HL-60 (cell line): Measurements from ENCODE around the gene BDP1.
A peak's percentile ranks its signal among the peaks of the same experiment; 100 is the strongest.
"Not testable (repeated sequence)": the region's sequence is repeated elsewhere in the genome, so short reads cannot be mapped to it uniquely, and the experiment has no call there.

Source experiments
- DNase-seq, 2 experiments: peaks; one replicate each; pipeline ENCODE4 v3.0.0-alpha.2; 2010 to 2020; ENCODE audit warnings: low read depth in 1 of 2, low spot score in 1 of 2
- H3K27ac ChIP-seq: fragments of 250-450 bp; sonication (Bioruptor Pico); replicated peaks from 2 replicates; pipeline ENCODE4 v1.5.1; 2020; ENCODE audit warnings: mild to moderate bottlenecking, moderate library complexity
- H3K27me3 ChIP-seq: fragments of 250-450 bp; sonication (Bioruptor Pico); 2 replicates; pipeline ENCODE4 v1.5.1; 2021; ENCODE audit warnings: mild to moderate bottlenecking, moderate library complexity; ENCODE audit not compliant: insufficient read depth, poor library complexity, severe bottlenecking
- H3K4me3 ChIP-seq: replicated peaks from 2 replicates; pipeline ENCODE4 v1.5.1; 2011; ENCODE audit warnings: mild to moderate bottlenecking, control low read depth, low read length; ENCODE audit not compliant: insufficient read depth
- POLR2AphosphoS5 ChIP-seq: IDR thresholded peaks from 2 replicates; pipeline ENCODE4 v1.6.1; 2012; ENCODE audit warnings: low read depth
- REST ChIP-seq: IDR thresholded peaks from 2 replicates; pipeline ENCODE4 v1.6.1; 2012; ENCODE audit warnings: low read depth; ENCODE audit not compliant: insufficient replicate concordance
- long read RNA-seq: library from polyadenylated mRNA; unstranded; transcript quantifications from one replicate; pipeline ENCODE4 v2.0.0, GENCODE V29; 2020

The BDP1 gene, protein sequence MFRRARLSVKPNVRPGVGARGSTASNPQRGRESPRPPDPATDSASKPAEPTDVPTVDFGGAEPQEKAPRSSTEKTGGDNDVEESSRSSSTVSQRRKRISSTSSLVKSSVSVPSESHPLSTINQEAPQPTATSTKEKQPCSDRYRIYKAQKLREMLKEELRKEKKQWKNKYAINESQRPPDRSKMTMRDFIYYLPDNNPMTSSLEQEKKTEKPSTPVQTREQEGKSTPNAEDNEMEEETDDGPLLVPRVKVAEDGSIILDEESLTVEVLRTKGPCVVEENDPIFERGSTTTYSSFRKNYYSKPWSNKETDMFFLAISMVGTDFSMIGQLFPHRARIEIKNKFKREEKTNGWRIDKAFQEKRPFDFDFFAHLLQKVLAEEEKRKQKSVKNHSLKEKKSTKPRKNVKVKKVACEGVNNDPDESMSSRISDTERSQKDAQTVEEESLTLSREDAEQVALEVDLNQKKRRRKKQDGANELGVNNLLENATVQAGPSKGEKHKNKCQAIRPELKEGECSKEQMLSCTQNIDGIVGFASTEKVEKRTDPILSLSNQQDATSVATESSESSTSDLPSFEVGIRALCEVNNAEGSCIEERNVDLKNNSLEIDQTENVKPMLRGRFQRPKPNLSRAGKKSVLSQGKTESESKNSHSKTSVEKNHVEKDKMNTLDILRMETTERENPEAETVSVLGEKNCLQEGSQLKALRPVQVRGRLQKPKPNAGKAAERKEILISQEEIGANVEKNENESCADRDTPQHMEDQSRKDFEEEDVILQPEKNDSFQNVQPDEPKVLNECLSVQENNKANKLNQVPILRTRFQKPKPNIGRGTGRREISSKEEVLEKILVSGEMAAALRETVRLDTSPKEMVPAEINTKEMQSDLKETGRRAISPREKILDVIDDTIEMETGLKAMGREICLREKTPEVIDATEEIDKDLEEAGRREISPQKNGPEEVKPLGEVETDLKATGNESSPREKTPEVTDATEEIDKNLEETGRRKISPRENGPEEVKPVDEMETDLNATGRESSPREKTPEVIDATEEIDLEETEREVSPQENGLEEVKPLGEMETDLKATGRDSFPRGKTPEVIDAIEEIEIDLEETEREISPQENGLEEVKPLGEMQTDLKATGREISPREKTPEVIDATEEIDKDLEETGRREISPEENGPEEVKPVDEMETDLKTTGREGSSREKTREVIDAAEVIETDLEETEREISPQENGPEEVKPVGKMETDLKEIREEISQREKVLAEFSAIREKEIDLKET (N-terminal part only)
- long read RNA-seq, partial matches to known transcripts = 11 of 11 reads
- long read RNA-seq, other reads (novel, unspliced or antisense) = 0 of 11 reads

DNA sequence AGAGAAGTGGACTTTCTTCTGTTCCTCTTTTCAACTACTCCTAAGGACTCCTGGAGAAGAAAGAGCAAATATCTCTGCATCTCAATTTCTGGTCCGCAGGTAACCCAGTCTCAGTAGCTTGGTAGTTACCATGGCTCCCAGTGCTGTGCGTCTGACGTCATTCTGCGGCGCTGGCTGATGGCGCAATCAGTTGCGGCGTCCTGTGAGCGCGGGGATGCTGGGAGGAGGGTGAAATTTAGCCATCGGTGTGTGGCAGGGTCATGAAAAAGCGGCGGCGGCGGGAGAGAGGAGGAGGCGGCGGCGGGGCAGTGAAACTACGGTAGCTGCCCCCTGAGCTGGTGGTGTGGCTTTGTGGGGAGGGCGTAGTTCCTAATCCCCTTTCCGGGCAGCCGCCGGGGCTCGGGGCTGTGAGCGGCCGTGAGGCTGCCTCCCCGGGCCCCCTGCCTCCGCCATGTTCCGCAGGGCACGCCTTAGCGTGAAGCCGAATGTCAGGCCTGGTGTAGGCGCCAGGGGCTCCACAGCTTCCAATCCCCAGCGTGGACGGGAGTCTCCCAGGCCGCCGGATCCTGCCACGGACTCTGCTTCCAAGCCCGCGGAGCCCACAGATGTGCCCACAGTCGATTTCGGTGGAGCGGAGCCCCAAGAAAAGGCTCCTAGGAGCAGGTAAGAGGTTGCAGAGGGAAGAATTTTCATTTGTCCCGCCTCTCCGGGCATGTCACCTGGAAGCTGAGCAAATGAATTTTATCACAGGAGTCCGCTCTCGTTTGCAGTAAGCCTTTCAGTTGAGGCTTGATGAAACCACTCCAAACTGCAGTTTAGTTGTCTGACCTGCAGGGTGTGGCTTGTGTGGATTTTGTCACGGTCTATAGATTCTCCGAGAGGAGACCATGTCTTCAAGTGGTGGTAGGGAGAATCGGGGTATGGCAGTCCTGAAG, at the start of gene BDP1:
TSS of gene BDP1 (plus strand) at position 225 of the 935 bp plus-strand sequence. CDS start at position 452, 227 bp downstream.
- Histone ChIP-seq H3K27me3 (no peaks in the 10 kb centered on the region), H3K27ac (peak within 1 kb of the TSS; percentile 91), H3K4me3 (peak within 1 kb of the TSS; percentile 70)
- TF ChIP-seq POLR2AphosphoS5 (peak; percentile 62; the same call in 1 of the 2 replicates), REST (no peak)
- peak; percentile 78 to 90 for DNase-seq

DNA sequence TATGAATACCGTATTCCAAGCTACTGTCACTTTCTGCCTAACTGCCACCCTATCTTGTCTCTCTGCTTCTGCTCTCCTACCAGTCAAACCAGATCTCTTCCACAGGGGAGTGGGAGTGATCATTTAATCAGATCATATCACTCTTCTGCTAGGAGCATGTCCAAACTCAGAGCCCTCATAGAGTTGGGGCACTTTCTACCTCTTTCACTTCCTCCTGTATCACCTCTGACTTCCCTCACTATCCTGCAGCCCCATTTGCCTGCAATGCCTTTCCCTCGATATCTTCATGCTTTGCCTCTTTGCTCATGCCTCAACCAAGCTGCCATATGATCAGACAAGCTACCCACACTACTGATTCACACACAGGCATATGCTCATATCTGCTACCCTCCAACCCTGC, 45.4 kb upstream of the BDP1 start:
- H3K27me3 ChIP-seq, H3K4me3 ChIP-seq, DNase-seq, H3K27ac ChIP-seq: not testable (repeated sequence)

DNA sequence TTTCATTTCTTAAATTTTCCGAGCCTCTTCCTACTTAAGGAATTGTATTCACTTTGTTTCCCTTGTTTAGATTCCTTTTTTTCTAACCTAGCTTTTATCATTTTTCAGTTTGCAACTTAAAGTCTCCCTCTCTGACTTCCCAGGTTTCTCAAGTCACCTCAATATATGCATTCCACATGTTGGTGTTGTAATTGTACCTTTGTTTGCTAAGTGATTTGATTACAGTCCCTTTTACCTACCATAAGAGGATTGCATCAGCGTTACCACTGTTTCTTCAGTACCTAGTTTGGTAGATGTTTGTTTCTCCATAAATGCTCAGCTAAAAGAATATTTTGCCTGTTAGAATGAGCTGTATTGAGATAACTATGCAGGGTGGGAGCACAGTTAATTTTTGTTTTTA, 39.8 kb upstream of the BDP1 start:
- not testable (repeated sequence) for H3K4me3 ChIP-seq, H3K27ac ChIP-seq, H3K27me3 ChIP-seq, DNase-seq

DNA sequence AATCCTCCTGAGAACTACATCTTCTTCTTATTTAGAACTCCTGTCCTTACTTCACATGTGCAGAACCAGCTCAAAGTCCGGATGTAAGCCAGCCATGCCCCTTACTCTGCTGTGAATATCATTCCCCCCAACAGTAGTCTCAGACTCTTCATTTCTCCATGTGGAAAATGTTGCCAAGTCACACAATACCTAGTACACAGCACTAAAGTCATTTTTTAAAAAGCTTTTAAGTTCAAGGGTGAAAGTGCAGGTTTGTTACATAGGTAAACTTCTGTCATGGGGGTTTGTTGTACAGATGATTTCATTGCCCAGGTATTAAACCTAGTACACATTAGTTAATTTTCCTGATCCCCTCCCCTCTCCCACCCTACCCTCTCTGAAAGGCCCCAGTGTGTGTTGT, 37.4 kb upstream of the BDP1 start:
- not testable (repeated sequence) for H3K27me3 ChIP-seq, H3K4me3 ChIP-seq, DNase-seq, H3K27ac ChIP-seq

GRCh38 chr5:71421278-71421677, 34.2 kb upstream of the BDP1 start:
- not testable (repeated sequence) for DNase-seq, H3K4me3 ChIP-seq, H3K27me3 ChIP-seq, H3K27ac ChIP-seq

DNA sequence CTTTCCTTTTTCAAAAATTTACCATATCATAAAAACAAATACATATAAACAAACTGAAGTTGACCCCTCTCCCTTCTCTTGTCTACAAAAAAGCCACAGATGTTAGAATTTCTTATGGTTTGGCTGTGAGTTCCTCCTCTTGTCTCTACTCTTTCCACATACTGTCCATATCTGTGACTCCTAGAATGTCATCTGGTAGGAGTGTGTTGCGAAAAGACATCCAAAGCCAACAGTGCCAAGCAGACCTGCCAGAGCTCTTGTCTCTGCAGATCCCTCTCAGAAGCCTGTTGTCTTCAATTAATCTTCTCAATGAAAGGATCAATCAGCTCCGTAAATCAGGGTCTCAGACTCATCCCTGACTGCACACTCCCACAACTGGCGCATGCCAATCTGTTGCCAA, 31.6 kb upstream of the BDP1 start:
- H3K4me3 ChIP-seq, DNase-seq, H3K27me3 ChIP-seq, H3K27ac ChIP-seq: not testable (repeated sequence)

DNA sequence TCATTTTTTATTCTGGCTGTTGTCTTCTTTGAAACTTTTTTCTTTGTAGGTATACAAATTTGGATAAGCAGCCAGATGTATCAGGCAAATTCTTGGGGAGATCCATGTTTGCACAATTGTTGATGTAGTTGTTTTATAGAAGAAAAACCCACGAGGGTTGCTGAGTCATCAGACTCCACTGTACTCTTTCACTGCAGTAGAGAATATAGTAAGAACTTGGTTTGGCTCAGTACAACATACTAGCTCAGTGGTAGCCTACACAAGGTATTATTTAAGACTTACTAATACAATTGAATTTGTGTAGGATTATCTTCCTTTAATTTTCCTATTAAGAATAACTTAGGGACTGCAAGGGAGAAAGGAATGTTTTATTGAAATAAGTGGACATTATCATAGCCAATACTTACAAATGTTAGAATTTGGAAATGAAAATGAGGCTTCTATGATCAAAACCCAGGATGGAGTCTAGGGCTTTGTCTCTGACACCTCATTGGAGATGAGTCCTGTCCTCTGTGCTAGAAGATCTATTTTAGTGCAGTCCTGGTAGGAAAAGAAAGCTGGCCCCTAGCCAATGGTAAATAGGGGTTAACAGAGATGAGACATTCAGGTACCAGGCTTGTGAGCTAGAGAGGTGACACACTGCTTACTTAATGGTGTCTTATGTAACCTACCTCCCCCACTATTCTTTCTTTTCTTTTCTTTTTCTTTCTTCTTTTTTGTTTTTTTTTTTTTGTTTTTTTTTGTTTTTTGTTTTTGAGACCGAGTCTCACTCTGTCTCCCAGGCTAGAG, 28.6 kb upstream of the BDP1 start:
- not testable (repeated sequence) for H3K27me3 ChIP-seq, H3K27ac ChIP-seq, H3K4me3 ChIP-seq, DNase-seq
